ENCODE results near the gene RPL4. TPM values are rescaled to one million over a fixed set of nuclear protein-coding genes. Genes with fewer than 3 reads are reported as not detected.

The RPL4 gene
- total and polyA plus RNA-seq, 9 of the 15 experiments (the other 6 are each of a cell fraction or from before 2014, with no cell fraction given), result 2,055 to 7,760 (median 5,069) TPM

DNA sequence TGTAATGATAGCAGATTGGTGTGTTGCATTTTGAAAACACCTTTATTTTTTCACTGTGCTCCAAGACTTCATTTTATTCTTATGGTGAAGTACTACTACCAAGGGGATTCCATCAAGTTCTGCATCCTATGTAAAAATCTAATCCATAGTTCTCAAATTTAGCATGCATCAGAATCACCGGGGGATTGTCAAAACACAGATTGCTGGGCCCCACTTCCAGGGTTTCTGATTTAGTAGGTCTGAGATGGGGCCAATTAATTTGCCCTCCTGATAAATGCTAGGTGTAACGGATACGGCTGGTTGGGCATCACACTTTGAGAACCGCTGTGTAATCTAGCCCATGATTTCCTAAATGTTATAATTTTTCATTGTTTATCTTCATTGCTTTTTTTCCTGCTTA is 1.2 kb upstream of the RPL4 start:
- peaks cover 17 to 19% of the 10 kb centered on the region in 2 experiments for H3K4me1 ChIP-seq (replicated peaks in 1 of 2; ENCODE audit: control insufficient read depth in 2 of 2, insufficient read depth in 2 of 2, low read length in 2 of 2)
- peaks cover 27% of the 10 kb centered on the region for H4K20me1 ChIP-seq (replicated peaks; ENCODE audit: control insufficient read depth, insufficient read depth, low read length)
- WGBS (ENCODE audit: insufficient coverage, low coverage, missing lambda C conversion rate), result 2% methylated on average over 4 of the region's 4 CpGs
- H2AFZ ChIP-seq (ENCODE audit: low read depth, low read length), result peak overlapping the region; percentile 97; the same call in 1 of the 2 replicates
- BruUV-seq (replicated peaks), result no TSS peak
- H3K9me1 ChIP-seq (ENCODE audit: control insufficient read depth, insufficient read depth, low read length), result no peaks in the 10 kb centered on the region
- no peak for FAIRE-seq
- H3K36me3 ChIP-seq (ENCODE audit: control insufficient read depth, insufficient read depth, low read length), result peaks cover 45% of the 10 kb centered on the region
- no peaks in the 10 kb centered on the region for H3K27me3 ChIP-seq (ENCODE audit: control insufficient read depth in 2 of 2, insufficient read depth in 2 of 2, low read length in 2 of 2)
- in situ Hi-C loops (cut with MboI) (no loop called here), intact Hi-C loops (cut with micrococcal nuclease) (loop anchor here (5.0 kb wide), 1 partner anchor 61 kb away; the partner anchor contains the start of gene LCTL)
- H3K9me3 ChIP-seq (replicated peaks; ENCODE audit: control insufficient read depth, insufficient read depth, low read depth, low read length), result no peaks in the 10 kb centered on the region
- H3K9ac ChIP-seq (ENCODE audit: insufficient read depth in 1 of 2, low read depth in 2 of 2, low read length in 2 of 2), result peak overlapping the region; percentile 97 to 98
- peak overlapping the region; percentile 71 for H3K4me3 ChIP-seq
- peak overlapping the region; percentile 97 for H3K27ac ChIP-seq (ENCODE audit: extremely low read depth, low read depth, low read length)
- H3K4me2 ChIP-seq (ENCODE audit: insufficient read depth, low read length), result peak overlapping the region; percentile 97
- no peak for DNase-seq (ENCODE audit: extremely low read depth in 1 of 4, low spot score in 3 of 4)
- no peak for ATAC-seq
- peaks cover 80% of the 10 kb centered on the region for H3K79me2 ChIP-seq (ENCODE audit: control insufficient read depth, insufficient read depth, low read length)
- POLR2A ChIA-PET, result interaction anchor here (0.6 to 2.9 kb wide), 10 partner anchors 9 to 320 kb away, joined by 3 to 8 read pairs (median 4); no protein-coding TSS in a partner anchor
- TF ChIP-seq ZNF134 (CRISPR knock-in tag; conservative IDR thresholded peaks at IDR 0.05) (0 out of 2 replicates have a peak, but pooled peaks have one; percentile 2), KDM1A (IDR thresholded peaks at IDR 0.05) (peak in 1 of 2 experiments; percentile 4; a peak in 1 of 4 replicates), CBFA2T3 (IDR thresholded peaks at IDR 0.05) (0 out of 2 replicates have a peak, but pooled peaks have one; percentile 10), MEF2A (IDR thresholded peaks at IDR 0.05; ENCODE audit: control insufficient read depth, low read depth, low read length) (no peak), ZFX (CRISPR knock-in tag; IDR thresholded peaks at IDR 0.05) (peak; percentile 28; the same call in 1 of the 2 replicates)
- CTCF ChIA-PET (ENCODE audit: low intra/inter-chr PET ratio), result no interaction called here

GRCh38 chr15:66505430-66505811 is 766 bp upstream of the RPL4 start:
- no peak for FAIRE-seq
- Histone ChIP-seq H3K4me3 (peak overlapping the region; percentile 71), H3K9ac (ENCODE audit: insufficient read depth in 1 of 2, low read depth in 2 of 2, low read length in 2 of 2) (peak overlapping the region; percentile 97 to 98), H3K27ac (ENCODE audit: extremely low read depth, low read depth, low read length) (peak overlapping the region; percentile 97), H3K9me3 (replicated peaks; ENCODE audit: control insufficient read depth, insufficient read depth, low read depth, low read length) (no peaks in the 10 kb centered on the region), H3K9me1 (ENCODE audit: control insufficient read depth, insufficient read depth, low read length) (no peaks in the 10 kb centered on the region), H4K20me1 (replicated peaks; ENCODE audit: control insufficient read depth, insufficient read depth, low read length) (peaks cover 27% of the 10 kb centered on the region), H2AFZ (ENCODE audit: low read depth, low read length) (peak overlapping the region; percentile 97), H3K4me2 (ENCODE audit: insufficient read depth, low read length) (peak overlapping the region; percentile 97), H3K27me3 (ENCODE audit: control insufficient read depth in 2 of 2, insufficient read depth in 2 of 2, low read length in 2 of 2) (no peaks in the 10 kb centered on the region), H3K36me3 (ENCODE audit: control insufficient read depth, insufficient read depth, low read length) (peaks cover 45% of the 10 kb centered on the region), H3K79me2 (ENCODE audit: control insufficient read depth, insufficient read depth, low read length) (peaks cover 84% of the 10 kb centered on the region), H3K4me1 (replicated peaks in 1 of 2; ENCODE audit: control insufficient read depth in 2 of 2, insufficient read depth in 2 of 2, low read length in 2 of 2) (peaks cover 17 to 19% of the 10 kb centered on the region in 2 experiments)
- TSS peak; percentile 79 for BruUV-seq (replicated peaks)
- ChIA-PET CTCF (ENCODE audit: low intra/inter-chr PET ratio) (no interaction called here), POLR2A (interaction anchor here (0.6 to 2.9 kb wide), 12 partner anchors 9 to 319 kb away, joined by 3 to 8 read pairs (median 4); partner anchors contain the start of gene LCTL)
- intact Hi-C loops (cut with micrococcal nuclease) (loop anchor here (5.0 kb wide), 1 partner anchor 62 kb away; the partner anchor contains the start of gene LCTL), in situ Hi-C loops (cut with MboI) (no loop called here)
- peak; percentile 46 for ATAC-seq
- WGBS (ENCODE audit: insufficient coverage, low coverage, missing lambda C conversion rate), result 2% methylated on average over 13 of the region's 13 CpGs
- no peak for DNase-seq (ENCODE audit: extremely low read depth in 1 of 4, low spot score in 3 of 4)
- TF ChIP-seq ZFX (CRISPR knock-in tag; IDR thresholded peaks at IDR 0.05) (peak; percentile 58), POLR2AphosphoS2 (IDR thresholded peaks at IDR 0.05; ENCODE audit: low read length) (no peak), ZNF134 (CRISPR knock-in tag; conservative IDR thresholded peaks at IDR 0.05) (no peak), ZNF830 (CRISPR knock-in tag; IDR thresholded peaks at IDR 0.05) (no peak), PHF8 (IDR thresholded peaks at IDR 0.05; ENCODE audit: borderline replicate concordance, low read length) (peak; percentile 45; the same call in 1 of the 2 replicates), DEAF1 (CRISPR knock-in tag; IDR thresholded peaks at IDR 0.05) (no peak), MAFG (tag; conservative IDR thresholded peaks at IDR 0.05) (no peak), HDAC1 (IDR thresholded peaks at IDR 0.05) (peak in 1 of 2 experiments; percentile 61; a peak in 2 of 4 replicates), NRF1 (conservative IDR thresholded peaks at IDR 0.05 in 1 of 2, IDR thresholded peaks at IDR 0.05 in 1 of 2) (peak; percentile 11 to 44; a peak in 3 of 4 replicates)
- TF ChIP-seq, protein P1, sequence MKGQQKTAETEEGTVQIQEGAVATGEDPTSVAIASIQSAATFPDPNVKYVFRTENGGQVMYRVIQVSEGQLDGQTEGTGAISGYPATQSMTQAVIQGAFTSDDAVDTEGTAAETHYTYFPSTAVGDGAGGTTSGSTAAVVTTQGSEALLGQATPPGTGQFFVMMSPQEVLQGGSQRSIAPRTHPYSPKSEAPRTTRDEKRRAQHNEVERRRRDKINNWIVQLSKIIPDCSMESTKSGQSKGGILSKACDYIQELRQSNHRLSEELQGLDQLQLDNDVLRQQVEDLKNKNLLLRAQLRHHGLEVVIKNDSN (CRISPR knock-in tag; IDR thresholded peaks at IDR 0.05), result 0 out of 2 replicates have a peak, but pooled peaks have one; percentile 16
